Measurements from ENCODE around the gene ZP1. TPM values are rescaled to one million over a fixed set of nuclear protein-coding genes. Genes with fewer than 3 reads are reported as not detected.

Gene ZP1
- total and polyA plus RNA-seq, 4 donors = not detected

GRCh38 chr11:60854847-60855725, 12.3 kb upstream of the ZP1 start:
- H3K4me1 ChIP-seq (ENCODE audit: control insufficient read depth in 4 of 4, insufficient read depth in 4 of 4, low read length in 3 of 4) = peaks cover 0 to 13% (median 12%) of the 10 kb centered on the region in 4 donors
- TF ChIP-seq RXRA (IDR thresholded peaks at IDR 0.05) (no peak), FOXA2 (IDR thresholded peaks at IDR 0.05) (no peak), HNF4G (IDR thresholded peaks at IDR 0.05) (no peak), SP1 (IDR thresholded peaks at IDR 0.05) (no peak), JUND (IDR thresholded peaks at IDR 0.05) (no peak), RAD21 (IDR thresholded peaks at IDR 0.05) (no peak), GABPA (IDR thresholded peaks at IDR 0.05 in 1 of 2, conservative IDR thresholded peaks at IDR 0.05 in 1 of 2) (no peak), EGR1 (IDR thresholded peaks at IDR 0.05; ENCODE audit: low read depth in 2 of 2) (no peak), HNF4A (conservative IDR thresholded peaks at IDR 0.05) (no peak), FOXA1 (IDR thresholded peaks at IDR 0.05) (no peak), ZBTB33 (IDR thresholded peaks at IDR 0.05) (no peak), YY1 (IDR thresholded peaks at IDR 0.05) (no peak), MAX (IDR thresholded peaks at IDR 0.05) (no peak), NR2F2 (IDR thresholded peaks at IDR 0.05) (no peak)
- TF ChIP-seq, protein P1, sequence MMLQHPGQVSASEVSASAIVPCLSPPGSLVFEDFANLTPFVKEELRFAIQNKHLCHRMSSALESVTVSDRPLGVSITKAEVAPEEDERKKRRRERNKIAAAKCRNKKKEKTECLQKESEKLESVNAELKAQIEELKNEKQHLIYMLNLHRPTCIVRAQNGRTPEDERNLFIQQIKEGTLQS (IDR thresholded peaks at IDR 0.05) = no peak
- TF ChIP-seq, protein P2, sequence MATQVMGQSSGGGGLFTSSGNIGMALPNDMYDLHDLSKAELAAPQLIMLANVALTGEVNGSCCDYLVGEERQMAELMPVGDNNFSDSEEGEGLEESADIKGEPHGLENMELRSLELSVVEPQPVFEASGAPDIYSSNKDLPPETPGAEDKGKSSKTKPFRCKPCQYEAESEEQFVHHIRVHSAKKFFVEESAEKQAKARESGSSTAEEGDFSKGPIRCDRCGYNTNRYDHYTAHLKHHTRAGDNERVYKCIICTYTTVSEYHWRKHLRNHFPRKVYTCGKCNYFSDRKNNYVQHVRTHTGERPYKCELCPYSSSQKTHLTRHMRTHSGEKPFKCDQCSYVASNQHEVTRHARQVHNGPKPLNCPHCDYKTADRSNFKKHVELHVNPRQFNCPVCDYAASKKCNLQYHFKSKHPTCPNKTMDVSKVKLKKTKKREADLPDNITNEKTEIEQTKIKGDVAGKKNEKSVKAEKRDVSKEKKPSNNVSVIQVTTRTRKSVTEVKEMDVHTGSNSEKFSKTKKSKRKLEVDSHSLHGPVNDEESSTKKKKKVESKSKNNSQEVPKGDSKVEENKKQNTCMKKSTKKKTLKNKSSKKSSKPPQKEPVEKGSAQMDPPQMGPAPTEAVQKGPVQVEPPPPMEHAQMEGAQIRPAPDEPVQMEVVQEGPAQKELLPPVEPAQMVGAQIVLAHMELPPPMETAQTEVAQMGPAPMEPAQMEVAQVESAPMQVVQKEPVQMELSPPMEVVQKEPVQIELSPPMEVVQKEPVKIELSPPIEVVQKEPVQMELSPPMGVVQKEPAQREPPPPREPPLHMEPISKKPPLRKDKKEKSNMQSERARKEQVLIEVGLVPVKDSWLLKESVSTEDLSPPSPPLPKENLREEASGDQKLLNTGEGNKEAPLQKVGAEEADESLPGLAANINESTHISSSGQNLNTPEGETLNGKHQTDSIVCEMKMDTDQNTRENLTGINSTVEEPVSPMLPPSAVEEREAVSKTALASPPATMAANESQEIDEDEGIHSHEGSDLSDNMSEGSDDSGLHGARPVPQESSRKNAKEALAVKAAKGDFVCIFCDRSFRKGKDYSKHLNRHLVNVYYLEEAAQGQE (IDR thresholded peaks at IDR 0.05) = no peak
- TF ChIP-seq, protein P3, sequence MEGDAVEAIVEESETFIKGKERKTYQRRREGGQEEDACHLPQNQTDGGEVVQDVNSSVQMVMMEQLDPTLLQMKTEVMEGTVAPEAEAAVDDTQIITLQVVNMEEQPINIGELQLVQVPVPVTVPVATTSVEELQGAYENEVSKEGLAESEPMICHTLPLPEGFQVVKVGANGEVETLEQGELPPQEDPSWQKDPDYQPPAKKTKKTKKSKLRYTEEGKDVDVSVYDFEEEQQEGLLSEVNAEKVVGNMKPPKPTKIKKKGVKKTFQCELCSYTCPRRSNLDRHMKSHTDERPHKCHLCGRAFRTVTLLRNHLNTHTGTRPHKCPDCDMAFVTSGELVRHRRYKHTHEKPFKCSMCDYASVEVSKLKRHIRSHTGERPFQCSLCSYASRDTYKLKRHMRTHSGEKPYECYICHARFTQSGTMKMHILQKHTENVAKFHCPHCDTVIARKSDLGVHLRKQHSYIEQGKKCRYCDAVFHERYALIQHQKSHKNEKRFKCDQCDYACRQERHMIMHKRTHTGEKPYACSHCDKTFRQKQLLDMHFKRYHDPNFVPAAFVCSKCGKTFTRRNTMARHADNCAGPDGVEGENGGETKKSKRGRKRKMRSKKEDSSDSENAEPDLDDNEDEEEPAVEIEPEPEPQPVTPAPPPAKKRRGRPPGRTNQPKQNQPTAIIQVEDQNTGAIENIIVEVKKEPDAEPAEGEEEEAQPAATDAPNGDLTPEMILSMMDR (IDR thresholded peaks at IDR 0.05; ENCODE audit: low read depth, low read length, missing input control) = no peak
- no peak overlapping the region for H3K9ac ChIP-seq (ENCODE audit: low read depth in 1 of 2, low read length in 2 of 2)
- WGBS = 55% methylated on average over 8 of the region's 8 CpGs
- no peaks in the 10 kb centered on the region for H3K27me3 ChIP-seq (ENCODE audit: control insufficient read depth in 4 of 4, insufficient read depth in 4 of 4, low read length in 3 of 4)
- H3K36me3 ChIP-seq (ENCODE audit: control insufficient read depth in 4 of 4, insufficient read depth in 3 of 4, low read depth in 1 of 4, low read length in 3 of 4) = peaks cover 0 to 11% (median 1%) of the 10 kb centered on the region in 4 donors
- H3K4me3 ChIP-seq (ENCODE audit: low read depth in 1 of 3, low read length in 3 of 3) = no peak overlapping the region
- no peak for DNase-seq (ENCODE audit: low spot score)
- no peaks in the 10 kb centered on the region for H3K9me3 ChIP-seq (ENCODE audit: control insufficient read depth in 4 of 4, low read length in 3 of 4)
- no peak overlapping the region for H3K27ac ChIP-seq (ENCODE audit: low read depth in 1 of 2, low read length in 2 of 2)

Measured in liver (tissue), 9 donors.